Stimulated activated CD8-positive, alpha-beta memory T cell treated with anti-CD3 and anti-CD28 coated beads, Interleukin-12 subunit alpha, Interleukin-12 subunit beta, amount 100 ng/mL, for 24 hours (primary cell): Measurements from ENCODE around the gene NEIL1.
"Not testable (repeated sequence)": the region's sequence is repeated elsewhere in the genome, so short reads cannot be mapped to it uniquely, and the experiment has no call there.

Experiments
- DNase-seq: peaks from one replicate; pipeline ENCODE4 v3.0.0-alpha.2; 2020; ENCODE audit errors: extremely low read depth

Gene NEIL1

GRCh38 chr15:75333654-75334419 lies 13.0 kb upstream of the NEIL1 start:
- not testable (repeated sequence) for DNase-seq

DNA sequence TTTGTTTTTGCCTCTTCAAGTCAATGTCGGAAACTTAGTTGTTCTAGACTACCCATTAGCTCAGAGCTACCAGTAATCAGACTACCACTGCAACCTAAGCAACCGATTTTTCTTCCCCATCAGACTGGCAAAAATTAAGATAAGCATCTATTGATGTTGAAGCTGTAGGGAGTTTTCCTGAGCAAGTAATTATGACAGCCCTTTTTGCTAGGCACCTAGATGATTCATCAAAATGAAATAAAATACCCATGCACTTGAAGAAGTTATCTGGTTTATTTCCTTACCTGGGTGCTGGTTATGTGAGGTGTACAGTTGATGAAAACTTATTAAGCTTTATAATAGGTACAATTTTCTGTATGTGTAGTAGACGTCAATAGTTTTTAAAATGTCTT lies 11.5 kb upstream of the NEIL1 start:
- DNase-seq: no peak

- peak; percentile 65 for DNase-seq
Observed at GRCh38 chr15:75335705-75336355, 11.0 kb upstream of the NEIL1 start, which contains the start of gene COMMD4. COMMD4 (plus strand) TSS chr15:75336063; CDS start chr15:75336090, 27 bp downstream.

DNA sequence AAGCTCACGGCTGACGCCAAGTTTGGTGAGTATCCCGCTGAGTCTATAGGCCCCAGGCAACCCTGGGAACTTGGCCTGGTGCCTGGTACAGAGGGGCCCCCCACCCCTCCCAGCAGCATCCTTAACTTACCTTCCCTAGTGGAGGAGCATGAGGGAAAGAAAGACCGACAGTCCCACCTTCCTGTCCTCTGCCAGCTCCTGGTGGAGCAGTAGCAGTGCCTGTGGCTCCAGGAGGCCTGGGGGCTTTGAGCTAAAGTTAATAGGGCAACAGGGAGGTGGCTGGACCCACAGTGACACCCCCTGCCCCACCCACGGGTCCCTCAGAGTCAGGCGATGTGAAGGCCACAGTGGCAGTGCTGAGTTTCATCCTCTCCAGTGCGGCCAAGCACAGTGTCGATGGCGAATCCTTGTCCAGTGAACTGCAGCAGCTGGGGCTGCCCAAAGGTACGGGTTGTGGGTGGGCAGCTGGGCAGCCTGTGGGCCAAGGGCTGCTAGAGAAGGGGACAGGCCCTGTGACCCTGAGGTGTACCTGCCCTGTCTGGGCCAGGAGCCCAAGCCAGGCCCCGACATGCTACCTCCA lies 8.1 kb upstream of the NEIL1 start:
- DNase-seq: no peak

- no peak for DNase-seq
Observed at GRCh38 chr15:75339531-75340240, 7.2 kb upstream of the NEIL1 start.

DNA sequence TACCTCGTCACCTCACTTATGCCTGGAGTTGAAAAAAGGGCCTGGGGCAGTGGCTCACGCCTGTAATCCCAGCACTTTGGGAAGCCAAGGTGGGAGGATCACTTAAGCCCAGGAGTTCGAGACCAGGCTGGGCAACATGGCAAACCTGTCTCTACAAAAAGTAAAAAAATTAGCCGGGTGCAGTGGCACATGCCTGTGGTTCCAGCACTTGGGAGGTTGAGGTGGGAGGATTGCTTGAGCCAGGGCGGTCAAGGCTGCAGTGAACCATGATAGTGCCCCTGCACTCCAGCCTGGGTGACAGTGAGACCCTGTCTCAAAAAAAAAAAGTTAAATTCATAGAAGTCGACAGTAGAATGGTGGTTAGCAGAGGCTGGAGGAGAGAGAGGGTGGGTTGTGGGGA lies 4.6 kb upstream of the NEIL1 start:
- no peak for DNase-seq

DNA sequence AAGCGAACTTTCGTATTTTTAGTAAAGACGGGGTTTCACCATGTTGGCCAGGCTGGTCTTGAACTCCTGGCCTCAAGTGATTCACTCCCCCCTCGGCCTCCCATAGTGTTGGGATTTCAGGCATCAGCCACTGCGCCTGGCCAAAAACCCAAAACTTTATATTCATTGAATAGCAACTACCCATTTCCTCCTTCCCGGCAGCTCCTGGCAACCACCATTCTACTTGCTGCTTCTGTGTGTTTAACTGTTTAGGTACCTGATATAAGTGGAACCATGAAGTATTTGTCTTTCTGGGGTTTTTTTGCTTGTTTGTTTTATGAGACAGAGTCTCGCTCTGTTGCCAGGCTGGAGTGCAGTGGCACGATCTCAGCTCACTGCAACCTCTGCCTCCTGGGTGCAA lies 2.9 kb upstream of the NEIL1 start:
- DNase-seq: not testable (repeated sequence)

- DNase-seq: no peak
Observed at GRCh38 chr15:75347222-75348033, 589 bp downstream of the NEIL1 start.

DNA sequence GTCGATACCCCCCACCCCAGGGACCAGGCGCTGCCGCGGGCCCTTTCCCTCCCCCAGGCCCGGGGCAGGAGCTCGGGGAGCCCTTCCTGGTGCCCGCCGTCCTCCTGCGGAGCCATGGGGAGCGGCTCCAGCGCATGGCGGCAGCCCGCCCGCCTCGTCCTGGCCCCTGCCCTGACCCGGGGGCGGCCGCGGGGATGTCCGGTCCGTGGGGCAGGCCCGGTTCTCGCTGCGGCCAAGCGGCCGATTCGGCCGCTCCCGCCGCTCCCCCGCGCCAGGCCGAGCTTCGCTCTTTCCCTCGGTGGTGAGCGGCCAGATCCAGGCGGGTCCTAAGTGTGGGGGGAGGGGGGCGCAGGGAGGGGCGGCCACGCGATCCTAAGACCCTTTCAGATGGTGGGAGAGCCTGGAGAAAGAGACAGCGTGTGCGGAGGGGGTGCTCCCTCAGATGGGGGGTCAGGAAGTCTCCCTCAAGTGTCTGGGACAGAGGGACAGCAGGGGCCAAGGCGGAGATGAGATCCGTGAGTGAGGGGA lies 1.3 kb downstream of the NEIL1 start:
- DNase-seq: no peak

GRCh38 chr15:75348562-75349350 lies 1.9 kb downstream of the NEIL1 start:
- DNase-seq: no peak

- not testable (repeated sequence) for DNase-seq
Observed at GRCh38 chr15:75349351-75349669, 2.5 kb downstream of the NEIL1 start.

GRCh38 chr15:75349851-75350588 lies 3.2 kb downstream of the NEIL1 start:
- no peak for DNase-seq

DNA sequence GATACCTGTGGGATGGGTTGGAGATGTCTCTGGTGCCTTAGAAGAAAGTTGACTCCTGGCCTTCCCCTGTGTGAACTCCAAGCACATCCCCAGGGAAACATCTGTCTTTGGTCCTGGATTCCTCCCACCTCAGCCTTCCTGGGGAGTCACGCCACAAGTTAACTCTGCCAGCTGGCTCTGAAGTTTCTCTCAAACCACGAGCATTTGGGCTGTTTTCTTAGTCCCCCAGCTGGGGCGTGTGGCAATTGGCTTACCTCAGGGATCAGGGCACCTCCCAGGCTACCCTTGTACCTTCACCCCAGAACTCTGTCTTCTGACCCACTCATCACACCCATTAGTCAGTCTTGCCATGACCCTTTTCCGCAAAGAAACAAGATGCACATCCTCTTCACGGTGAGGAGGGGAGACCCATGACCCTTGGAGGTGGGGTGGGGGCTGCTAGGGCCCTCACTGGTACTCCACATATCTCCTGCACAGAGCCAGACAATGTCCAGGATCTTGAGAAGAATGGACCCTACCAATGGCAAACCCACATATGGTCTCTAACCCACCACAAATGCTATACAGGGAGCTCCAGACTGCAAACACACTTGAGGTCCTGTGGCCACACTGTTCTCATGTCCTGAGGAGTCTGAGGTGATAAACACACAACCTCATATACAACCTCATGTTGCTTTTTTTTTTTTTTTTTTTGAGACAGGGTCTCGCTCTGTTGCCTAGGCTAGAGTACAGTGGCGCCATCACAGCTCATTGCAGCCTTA lies 3.9 kb downstream of the NEIL1 start:
- no peak for DNase-seq

DNA sequence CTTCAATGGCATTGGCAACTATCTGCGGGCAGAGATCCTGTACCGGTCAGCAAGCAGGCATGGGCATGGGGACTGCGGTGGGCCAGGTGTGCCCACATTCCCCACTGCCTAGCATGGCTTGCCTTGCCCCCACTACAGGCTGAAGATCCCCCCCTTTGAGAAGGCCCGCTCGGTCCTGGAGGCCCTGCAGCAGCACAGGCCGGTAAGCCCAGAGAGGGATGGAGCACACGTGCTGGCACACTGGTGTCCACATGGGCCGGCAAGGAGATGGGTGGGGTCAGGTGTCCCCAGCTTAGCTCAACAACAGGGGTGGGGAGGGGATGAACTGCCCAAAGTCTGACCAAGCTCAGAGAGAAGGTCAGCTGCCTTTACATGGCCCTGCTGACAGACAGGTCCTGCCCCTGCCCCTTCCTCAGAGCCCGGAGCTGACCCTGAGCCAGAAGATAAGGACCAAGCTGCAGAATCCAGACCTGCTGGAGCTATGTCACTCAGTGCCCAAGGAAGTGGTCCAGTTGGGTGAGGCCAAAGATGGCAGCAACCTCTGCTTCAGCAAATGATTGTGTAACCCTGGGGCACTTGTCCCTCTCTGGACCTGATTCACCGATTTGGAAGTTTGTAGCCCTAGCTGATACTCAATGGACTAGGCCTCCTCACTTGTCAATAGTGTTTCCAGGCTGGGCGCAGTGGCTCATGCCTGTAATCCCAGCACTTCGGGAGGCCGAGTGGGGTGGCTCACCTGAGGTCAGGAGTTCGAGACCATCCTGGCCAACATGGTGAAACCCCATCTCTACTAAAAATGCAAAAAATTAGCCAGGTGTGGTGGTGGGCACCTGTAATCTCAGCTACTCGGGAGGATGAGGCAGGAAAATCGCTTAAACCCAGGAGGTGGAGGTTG lies 5.6 kb downstream of the NEIL1 start:
- DNase-seq: no peak

DNA sequence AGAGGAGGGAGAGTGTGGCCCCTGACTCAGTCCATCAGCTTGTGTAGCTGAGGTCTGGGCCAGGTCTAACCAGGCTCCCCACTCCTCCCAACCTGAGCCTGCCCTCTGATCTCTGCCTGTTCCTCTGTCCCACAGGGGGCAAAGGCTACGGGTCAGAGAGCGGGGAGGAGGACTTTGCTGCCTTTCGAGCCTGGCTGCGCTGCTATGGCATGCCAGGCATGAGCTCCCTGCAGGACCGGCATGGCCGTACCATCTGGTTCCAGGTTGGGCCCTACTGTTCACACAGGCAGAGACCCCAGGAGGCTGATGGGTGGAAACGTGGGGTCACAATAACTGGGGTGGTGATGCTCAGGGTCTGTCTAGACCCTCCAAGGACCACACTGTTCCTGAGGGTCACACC lies 6.8 kb downstream of the NEIL1 start:
- no peak for DNase-seq

GRCh38 chr15:75354454-75354853 lies 7.6 kb downstream of the NEIL1 start:
- DNase-seq: no peak

DNA sequence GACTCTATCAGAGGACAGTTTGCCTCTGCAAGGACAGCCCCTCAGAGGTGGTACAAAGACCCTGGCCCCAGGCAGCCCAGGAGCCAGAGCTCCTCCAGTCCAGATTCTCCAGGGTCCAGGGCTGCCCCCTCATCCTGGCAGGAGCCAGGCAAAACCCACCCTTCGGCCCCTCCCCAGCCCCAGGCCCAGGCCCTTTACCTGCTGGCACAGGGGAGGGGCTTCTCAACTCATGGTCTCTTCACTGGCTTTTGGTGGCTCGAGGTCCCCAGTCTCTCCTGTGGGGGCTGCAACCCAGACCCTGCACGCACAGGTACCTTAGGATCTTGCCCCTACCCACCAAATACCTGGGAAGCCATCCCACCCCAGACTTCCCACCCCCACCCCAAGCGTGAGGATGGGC lies 8.5 kb downstream of the NEIL1 start:
- DNase-seq: no peak

- no peak for DNase-seq
Observed at GRCh38 chr15:75356006-75356405, 9.2 kb downstream of the NEIL1 start.
